HEK293 (cell line): Measurements from ENCODE around the gene PLCL1.
A peak's percentile ranks its signal among the peaks of the same experiment; 100 is the strongest.

Experiments used
- CTCF ChIA-PET: fragments of 350-600 bp; formaldehyde crosslinking; extraction: SDS; loops from one replicate; lab custom pipeline; 2021; ENCODE audit warnings: antibody characterized with exemption; lab: Yijun Ruan, JAX
- POLR2A ChIA-PET: fragments of 300-600 bp; formaldehyde crosslinking; extraction: SDS; loops from one replicate; lab custom pipeline; 2020; ENCODE audit warnings: antibody characterized with exemption, inconsistent platforms; lab: Yijun Ruan, JAX
- H3K27ac ChIP-seq: fragments of 200-500 bp; sonication (Bioruptor generic); 2 replicates; pipeline ENCODE4 v1.5.1; 2014; ENCODE audit warnings: low read depth, low read length, control low read depth, inconsistent platforms; ENCODE audit errors: extremely low read depth
- H3K36me3 ChIP-seq, 2 experiments: fragments of 200-500 bp in 1 of 2; sonication (Bioruptor generic) in 1 of 2; 1 replicate in 1 of 2; 2 replicates in 1 of 2; pipeline ENCODE4 v1.5.1; 2014 to 2017; ENCODE audit warnings: inconsistent platforms in 2 of 2, low read length in 2 of 2; ENCODE audit not compliant: control insufficient read depth in 2 of 2, insufficient read depth in 1 of 2
- H3K4me1 ChIP-seq: fragments of 200-500 bp; sonication (Bioruptor generic); 2 replicates; pipeline ENCODE4 v1.5.1; 2014; ENCODE audit warnings: mild to moderate bottlenecking, low read length, inconsistent platforms; ENCODE audit not compliant: control insufficient read depth, insufficient read depth
- H3K4me3 ChIP-seq: 2 replicates; pipeline ENCODE4 v1.5.1; 2011; ENCODE audit warnings: low read depth, mild to moderate bottlenecking, control low read depth, low read length, moderate library complexity
- H3K9me3 ChIP-seq: fragments of 200-500 bp; sonication (Bioruptor generic); 2 replicates; pipeline ENCODE4 v1.5.1; 2014; ENCODE audit warnings: low read depth, low read length, inconsistent platforms; ENCODE audit not compliant: control insufficient read depth, insufficient read depth
- KLF9 ChIP-seq: fragments of 450-650 bp; formaldehyde crosslinking; IDR thresholded peaks from 2 replicates; pipeline ENCODE4 v1.5.1; 2016; ENCODE audit warnings: missing biosample characterization, missing genetic modification characterization, low read depth
- PBX3 ChIP-seq: sonication (generic); formaldehyde crosslinking; IDR thresholded peaks from 2 replicates; pipeline ENCODE4 v1.8.1; 2022; ENCODE audit warnings: mild to moderate bottlenecking, moderate library complexity, missing genetic modification reagents
- PRDM1 ChIP-seq: fragments of 450-650 bp; formaldehyde crosslinking; IDR thresholded peaks from 2 replicates; pipeline ENCODE4; 2016; ENCODE audit warnings: missing biosample characterization, missing genetic modification characterization
- WT1 ChIP-seq: fragments of 450-650 bp; formaldehyde crosslinking; IDR thresholded peaks from 2 replicates; pipeline ENCODE4 v1.5.1; 2016; ENCODE audit warnings: missing biosample characterization, missing genetic modification characterization
- ZBTB48 ChIP-seq: fragments of 450-650 bp; formaldehyde crosslinking; IDR thresholded peaks from 2 replicates; pipeline ENCODE4 v1.5.1; 2016; ENCODE audit warnings: missing biosample characterization, missing genetic modification characterization
- ZFP41 ChIP-seq: fragments of 450-650 bp; formaldehyde crosslinking; IDR thresholded peaks from 2 replicates; pipeline ENCODE4 v1.5.1; 2016; ENCODE audit warnings: missing biosample characterization, missing genetic modification characterization, borderline replicate concordance
- ZNF121 ChIP-seq: fragments of 450-650 bp; formaldehyde crosslinking; IDR thresholded peaks from 2 replicates; pipeline ENCODE4 v1.5.1; 2016; ENCODE audit warnings: missing biosample characterization, missing genetic modification characterization
- ZNF148 ChIP-seq: fragments of 450-650 bp; formaldehyde crosslinking; IDR thresholded peaks from 2 replicates; pipeline ENCODE4 v1.5.0; 2017; ENCODE audit warnings: missing biosample characterization, missing genetic modification characterization, borderline replicate concordance
- ZNF211 ChIP-seq: fragments of 450-650 bp; formaldehyde crosslinking; IDR thresholded peaks from 2 replicates; pipeline ENCODE4 v1.5.1; 2016; ENCODE audit warnings: low read depth, missing biosample characterization, missing genetic modification characterization
- ZNF266 ChIP-seq: fragments of 450-650 bp; formaldehyde crosslinking; IDR thresholded peaks from 2 replicates; pipeline ENCODE4 v1.5.1; 2016; ENCODE audit warnings: missing biosample characterization, missing genetic modification characterization, low read depth
- ZNF391 ChIP-seq: fragments of 450-650 bp; formaldehyde crosslinking; IDR thresholded peaks from 2 replicates; pipeline ENCODE4 v1.5.1; 2016; ENCODE audit warnings: low read depth, missing biosample characterization, missing genetic modification characterization, borderline replicate concordance
- ZNF548 ChIP-seq: fragments of 450-650 bp; formaldehyde crosslinking; IDR thresholded peaks from 2 replicates; pipeline ENCODE4 v1.5.1; 2016; ENCODE audit warnings: missing biosample characterization, missing genetic modification characterization
- ZNF580 ChIP-seq: fragments of 450-650 bp; formaldehyde crosslinking; IDR thresholded peaks from 2 replicates; pipeline ENCODE4 v1.5.1; 2016; ENCODE audit warnings: missing biosample characterization, missing genetic modification characterization
- ZNF623 ChIP-seq: fragments of 450-650 bp; formaldehyde crosslinking; IDR thresholded peaks from 2 replicates; pipeline ENCODE4 v1.5.1; 2016; ENCODE audit warnings: missing biosample characterization, missing genetic modification characterization
- ZNF658 ChIP-seq: fragments of 450-650 bp; formaldehyde crosslinking; IDR thresholded peaks from 2 replicates; pipeline ENCODE4; 2016; ENCODE audit warnings: missing biosample characterization, missing genetic modification characterization
- ZNF76 ChIP-seq: fragments of 450-650 bp; formaldehyde crosslinking; IDR thresholded peaks from 2 replicates; pipeline ENCODE4; 2016; ENCODE audit warnings: low read depth, missing biosample characterization, missing genetic modification characterization, borderline replicate concordance
- ZNF776 ChIP-seq: fragments of 450-650 bp; formaldehyde crosslinking; IDR thresholded peaks from 2 replicates; pipeline ENCODE4 v1.5.0; 2017; ENCODE audit warnings: missing biosample characterization, missing genetic modification characterization, borderline replicate concordance

The PLCL1 gene

GRCh38 chr2:197972061-197972460 is 167.7 kb downstream of the PLCL1 start (continued):
- no peak for TF ChIP-seq ZNF391 (tag by site-specific recombination)
- TF ChIP-seq, all 188 proteins: peak for 0

GRCh38 chr2:197972587-197972986 is 168.2 kb downstream of the PLCL1 start:
- Histone ChIP-seq H3K27ac (no peak overlapping the region), H3K9me3 (no peaks in the 10 kb centered on the region), H3K36me3 (no peaks in the 10 kb centered on the region), H3K4me3 (no peak overlapping the region), H3K4me1 (no peaks in the 10 kb centered on the region)
- no peak for TF ChIP-seq ZFP41
- TF ChIP-seq ZNF776 (tag by site-specific recombination): no peak
- TF ChIP-seq KLF9 (tag by site-specific recombination): no peak
- no peak for TF ChIP-seq ZNF121 (tag by site-specific recombination)
- no peak for TF ChIP-seq ZNF148 (tag by site-specific recombination)
- no peak for TF ChIP-seq ZNF266 (tag by site-specific recombination)
- TF ChIP-seq ZNF623 (tag by site-specific recombination): no peak
- TF ChIP-seq ZNF211 (tag by site-specific recombination): no peak
- no peak for TF ChIP-seq ZNF548 (tag by site-specific recombination)
- TF ChIP-seq WT1 (tag by site-specific recombination): no peak
- TF ChIP-seq ZNF76 (tag by site-specific recombination): no peak
- ChIA-PET CTCF (no interaction called here), POLR2A (no interaction called here)

- no peaks in the 10 kb centered on the region; a peak in 1 of 3 replicates for H3K36me3 ChIP-seq
- TF ChIP-seq ZNF580 (tag by site-specific recombination) (no peak), ZNF776 (tag by site-specific recombination) (no peak), ZBTB48 (tag by site-specific recombination) (no peak)
- H3K27ac ChIP-seq: no peak overlapping the region
- ChIA-PET POLR2A (no interaction called here), CTCF (no interaction called here)
- H3K9me3 ChIP-seq: no peaks in the 10 kb centered on the region
- no peak overlapping the region for H3K4me3 ChIP-seq
- H3K4me1 ChIP-seq: no peaks in the 10 kb centered on the region
Observed at GRCh38 chr2:197973772-197974171, 169.4 kb downstream of the PLCL1 start.

- no peaks in the 10 kb centered on the region; a peak in 1 of 3 replicates for H3K36me3 ChIP-seq
- ChIA-PET POLR2A (no interaction called here), CTCF (no interaction called here)
- TF ChIP-seq PRDM1 (tag by site-specific recombination) (peak; percentile 48; the same call in 1 of the 2 replicates), PBX3 (CRISPR knock-in tag) (no peak), ZNF658 (tag by site-specific recombination) (no peak)
- no peak overlapping the region for H3K27ac ChIP-seq
- no peaks in the 10 kb centered on the region for H3K4me1 ChIP-seq
- no peak overlapping the region for H3K4me3 ChIP-seq
- H3K9me3 ChIP-seq: no peaks in the 10 kb centered on the region
Observed at GRCh38 chr2:197975931-197976519, 171.6 kb downstream of the PLCL1 start.
